K562 (cell line): ENCODE measurements around the gene ROBO1.

Experiments
- EP300 ChIP-seq: IDR thresholded peaks from 2 replicates; pipeline ENCODE4 v1.6.1; 2012; ENCODE audit warnings: low read length, improper control_type of control experiment
- POLR2A ChIP-seq: fragments of 450-650 bp; conservative IDR thresholded peaks from 2 replicates; pipeline ENCODE4 v1.6.1; 2016
- POLR2AphosphoS5 ChIP-seq: IDR thresholded peaks from 2 replicates; pipeline ENCODE4 v1.6.1; 2011; ENCODE audit warnings: mild to moderate bottlenecking, low read depth, low read length, moderate library complexity; ENCODE audit not compliant: control insufficient read depth, insufficient read depth
- TF ChIP-seq, protein P1 (sequence below), 2 experiments: fragments of 450-650 bp in 1 of 2; IDR thresholded peaks; 2 replicates each; pipeline ENCODE4 v1.6.1; 2011 to 2017; ENCODE audit warnings: low read depth in 2 of 2, antibody characterized with exemption in 1 of 2, borderline replicate concordance in 1 of 2, low read length in 1 of 2, mild to moderate bottlenecking in 1 of 2, mixed read lengths in 1 of 2; ENCODE audit not compliant: control insufficient read depth in 1 of 2

- TF ChIP-seq POLR2AphosphoS5: no peak
- no peak for TF ChIP-seq EP300
- no peak for TF ChIP-seq POLR2A
- TF ChIP-seq, protein P1, sequence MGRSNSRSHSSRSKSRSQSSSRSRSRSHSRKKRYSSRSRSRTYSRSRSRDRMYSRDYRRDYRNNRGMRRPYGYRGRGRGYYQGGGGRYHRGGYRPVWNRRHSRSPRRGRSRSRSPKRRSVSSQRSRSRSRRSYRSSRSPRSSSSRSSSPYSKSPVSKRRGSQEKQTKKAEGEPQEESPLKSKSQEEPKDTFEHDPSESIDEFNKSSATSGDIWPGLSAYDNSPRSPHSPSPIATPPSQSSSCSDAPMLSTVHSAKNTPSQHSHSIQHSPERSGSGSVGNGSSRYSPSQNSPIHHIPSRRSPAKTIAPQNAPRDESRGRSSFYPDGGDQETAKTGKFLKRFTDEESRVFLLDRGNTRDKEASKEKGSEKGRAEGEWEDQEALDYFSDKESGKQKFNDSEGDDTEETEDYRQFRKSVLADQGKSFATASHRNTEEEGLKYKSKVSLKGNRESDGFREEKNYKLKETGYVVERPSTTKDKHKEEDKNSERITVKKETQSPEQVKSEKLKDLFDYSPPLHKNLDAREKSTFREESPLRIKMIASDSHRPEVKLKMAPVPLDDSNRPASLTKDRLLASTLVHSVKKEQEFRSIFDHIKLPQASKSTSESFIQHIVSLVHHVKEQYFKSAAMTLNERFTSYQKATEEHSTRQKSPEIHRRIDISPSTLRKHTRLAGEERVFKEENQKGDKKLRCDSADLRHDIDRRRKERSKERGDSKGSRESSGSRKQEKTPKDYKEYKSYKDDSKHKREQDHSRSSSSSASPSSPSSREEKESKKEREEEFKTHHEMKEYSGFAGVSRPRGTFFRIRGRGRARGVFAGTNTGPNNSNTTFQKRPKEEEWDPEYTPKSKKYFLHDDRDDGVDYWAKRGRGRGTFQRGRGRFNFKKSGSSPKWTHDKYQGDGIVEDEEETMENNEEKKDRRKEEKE (IDR thresholded peaks at IDR 0.05; ENCODE audit: borderline replicate concordance in 1 of 2, control insufficient read depth in 1 of 2, low read depth in 2 of 2, low read length in 1 of 2): no peak
Measured at GRCh38 chr3:79113876-79114275, 653.9 kb downstream of the ROBO1 start.
